Naive thymus-derived CD8-positive, alpha-beta T cell (primary cell): ENCODE measurements around the gene SORCS2. TPM values are rescaled to one million over a fixed set of nuclear protein-coding genes. Genes with fewer than 3 reads are reported as not detected.
"Not testable (repeated sequence)": the region's sequence is repeated elsewhere in the genome, so short reads cannot be mapped to it uniquely, and the experiment has no call there.

Source experiments
- ATAC-seq, 2 donors: fragments of 150-1000 bp; cut with Tn5 transposase in 1 of 2; sonication (Bioruptor Pico), chemical (Tn5 transposase) in 1 of 2; 1 replicate in 1 of 2; 2 replicates in 1 of 2; pipeline ENCODE4 v1.10.0; 2021; ENCODE audit warnings: mild to moderate bottlenecking in 2 of 2, moderate library complexity in 2 of 2
- POLR2A ChIA-PET: fragments of 350-600 bp; sonication (Branson Sonifier 250); formaldehyde crosslinking; loops from one replicate; lab custom pipeline; 2021; ENCODE audit warnings: antibody characterized with exemption; lab: Charles Lee
- DNase-seq, 10 donors: peaks; one replicate each; pipeline versions ENCODE4 v3.0.0 to v3.0.0-alpha.2; 2020 to 2022
- H3K27ac Mint-ChIP-seq, 10 donors: one replicate each; pipeline ENCODE4 v1.8.0; 2020 to 2022; ENCODE audit warnings: mild to moderate bottlenecking in 10 of 10, mixed read lengths in 10 of 10, moderate library complexity in 4 of 10, inconsistent platforms in 1 of 10
- H3K27me3 Mint-ChIP-seq, 5 donors: one replicate each; pipeline ENCODE4 v1.8.0; 2021 to 2022; ENCODE audit warnings: mixed read lengths in 5 of 5
- H3K36me3 Mint-ChIP-seq, 3 donors: one replicate each; pipeline ENCODE4 v1.8.0; 2020 to 2022; ENCODE audit warnings: mixed read lengths in 3 of 3, mild to moderate bottlenecking in 2 of 3, inconsistent platforms in 1 of 3
- H3K4me1 Mint-ChIP-seq, 4 donors: one replicate each; pipeline ENCODE4 v1.8.0; 2021 to 2022; ENCODE audit warnings: mixed read lengths in 4 of 4
- H3K4me3 Mint-ChIP-seq, 10 donors: one replicate each; pipeline ENCODE4 v1.8.0; 2020 to 2022; ENCODE audit warnings: mild to moderate bottlenecking in 10 of 10, mixed read lengths in 10 of 10, moderate library complexity in 6 of 10, inconsistent platforms in 1 of 10
- H3K9me3 Mint-ChIP-seq, 9 donors: one replicate each; pipeline ENCODE4 v1.8.0; 2020 to 2022; ENCODE audit warnings: mixed read lengths in 9 of 9, mild to moderate bottlenecking in 3 of 9, inconsistent platforms in 1 of 9, moderate library complexity in 1 of 9
- polyA plus RNA-seq, 3 donors: library from polyadenylated mRNA; unstranded; fragments of 300-500 nt; fragmentation: Illumina TruSeq; gene quantifications; one replicate each; pipeline ENCODE4 v1.2.3, GENCODE V29; 2021
- total RNA-seq, 8 experiments: library from RNA in 2 of 8; stranded (reverse) in 2 of 8; gene quantifications; one replicate each; pipeline ENCODE4 v1.2.3 and lab custom pipeline; 2021 to 2026

SORCS2 gene
- total and polyA plus RNA-seq, 5 experiments from 2014 or later, result not detected

DNA sequence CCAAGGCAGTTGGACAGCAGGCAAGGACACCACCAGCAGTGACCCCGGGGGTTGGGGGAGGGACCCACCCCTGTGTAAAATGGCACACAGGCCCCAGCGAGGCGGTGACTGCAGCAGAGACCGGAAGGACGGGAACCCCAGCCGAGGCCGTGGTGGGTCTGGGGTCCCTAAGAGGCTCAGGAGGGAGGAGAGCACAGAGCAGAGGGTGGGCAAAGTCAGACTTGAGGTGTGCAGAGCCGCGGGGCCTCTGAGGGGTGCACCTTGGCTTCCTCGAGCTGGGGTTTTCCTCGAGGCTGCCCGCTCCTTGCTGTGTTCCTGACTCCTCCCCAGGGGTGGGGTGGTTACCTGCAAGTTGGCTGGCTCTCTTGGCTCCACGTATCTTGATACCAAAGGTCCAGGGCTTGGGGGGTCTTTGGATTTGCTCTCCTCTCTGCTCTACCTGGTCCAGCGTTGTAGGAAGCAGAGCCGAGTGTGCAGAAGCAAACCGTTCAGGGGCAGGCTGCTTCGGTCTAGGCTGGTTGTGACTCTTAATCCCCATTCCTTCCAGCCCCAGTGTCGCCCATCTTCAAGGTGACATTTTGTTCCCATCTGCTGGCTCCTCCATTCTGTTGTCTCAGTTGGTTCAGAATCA, 37.9 kb upstream of the SORCS2 start:
- H3K36me3 Mint-ChIP-seq, result no peaks in the 10 kb centered on the region
- no peak overlapping the region for H3K4me3 Mint-ChIP-seq
- no peak for ATAC-seq
- DNase-seq, result no peak
- peaks cover 9 to 47% (median 21%) of the 10 kb centered on the region in 5 donors for H3K27me3 Mint-ChIP-seq
- POLR2A ChIA-PET, result no interaction called here
- peak overlapping the region in 1 of 10 donors; percentile 28 for H3K27ac Mint-ChIP-seq
- no peaks in the 10 kb centered on the region for H3K4me1 Mint-ChIP-seq
- no peaks in the 10 kb centered on the region for H3K9me3 Mint-ChIP-seq

DNA sequence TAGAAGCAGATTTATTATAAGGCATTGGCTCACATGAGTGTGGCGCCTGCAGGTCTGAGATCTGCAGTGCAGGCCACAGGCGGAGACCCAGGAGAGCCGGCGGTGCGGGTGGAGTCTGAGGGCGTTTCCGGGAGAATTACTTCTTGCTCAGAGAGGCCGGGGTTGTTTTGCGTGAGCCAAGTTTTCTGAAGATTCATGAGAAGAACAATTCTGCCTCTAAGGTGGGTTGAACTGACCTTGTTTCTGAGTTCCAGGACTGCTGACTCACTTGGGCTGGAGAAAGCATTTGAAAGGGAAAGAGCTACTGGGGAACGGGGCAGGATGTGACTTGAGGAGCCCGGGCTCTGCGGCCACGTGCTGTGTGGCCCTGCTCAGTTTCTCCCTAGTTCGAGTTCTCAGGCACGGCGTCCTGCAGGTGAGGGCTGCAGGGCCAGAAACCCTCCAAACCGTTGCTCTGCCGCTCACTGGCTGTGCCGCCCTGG, 36.7 kb upstream of the SORCS2 start:
- Mint-ChIP-seq H3K9me3 (no peaks in the 10 kb centered on the region), H3K27ac (no peak overlapping the region), H3K27me3 (peaks cover 9 to 49% (median 21%) of the 10 kb centered on the region in 5 donors), H3K4me1 (no peaks in the 10 kb centered on the region), H3K36me3 (no peaks in the 10 kb centered on the region), H3K4me3 (no peak overlapping the region)
- no peak for ATAC-seq
- no peak for DNase-seq
- POLR2A ChIA-PET, result no interaction called here

DNA sequence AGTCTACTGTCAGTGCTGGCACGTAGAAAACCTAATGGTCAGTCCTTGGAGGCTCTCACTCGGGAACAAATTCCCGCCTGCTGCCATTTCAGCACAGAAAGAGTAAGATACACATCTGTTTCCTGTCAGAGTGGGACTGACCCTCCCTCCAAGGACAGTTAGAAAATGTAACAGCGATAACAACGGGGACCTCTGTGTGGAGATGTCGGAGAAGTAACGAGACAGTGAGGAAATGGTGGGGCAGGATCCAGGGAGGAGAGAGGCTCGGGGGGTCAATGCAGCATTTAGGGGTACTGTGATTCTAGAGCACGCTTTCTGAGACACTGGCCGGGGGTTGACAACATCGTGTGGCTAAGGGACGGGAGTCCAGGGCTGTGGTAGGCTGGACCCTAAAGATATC, 36.0 kb upstream of the SORCS2 start:
- ATAC-seq (no peak), DNase-seq (no peak)
- H3K27me3 Mint-ChIP-seq, result peaks cover 11 to 56% (median 21%) of the 10 kb centered on the region in 5 donors
- H3K4me1 Mint-ChIP-seq, result no peaks in the 10 kb centered on the region
- no peaks in the 10 kb centered on the region for H3K36me3 Mint-ChIP-seq
- H3K4me3 Mint-ChIP-seq, result no peak overlapping the region
- H3K27ac Mint-ChIP-seq, result peak overlapping the region in 1 of 10 donors; percentile 28
- POLR2A ChIA-PET, result no interaction called here
- H3K9me3 Mint-ChIP-seq, result no peaks in the 10 kb centered on the region

DNA sequence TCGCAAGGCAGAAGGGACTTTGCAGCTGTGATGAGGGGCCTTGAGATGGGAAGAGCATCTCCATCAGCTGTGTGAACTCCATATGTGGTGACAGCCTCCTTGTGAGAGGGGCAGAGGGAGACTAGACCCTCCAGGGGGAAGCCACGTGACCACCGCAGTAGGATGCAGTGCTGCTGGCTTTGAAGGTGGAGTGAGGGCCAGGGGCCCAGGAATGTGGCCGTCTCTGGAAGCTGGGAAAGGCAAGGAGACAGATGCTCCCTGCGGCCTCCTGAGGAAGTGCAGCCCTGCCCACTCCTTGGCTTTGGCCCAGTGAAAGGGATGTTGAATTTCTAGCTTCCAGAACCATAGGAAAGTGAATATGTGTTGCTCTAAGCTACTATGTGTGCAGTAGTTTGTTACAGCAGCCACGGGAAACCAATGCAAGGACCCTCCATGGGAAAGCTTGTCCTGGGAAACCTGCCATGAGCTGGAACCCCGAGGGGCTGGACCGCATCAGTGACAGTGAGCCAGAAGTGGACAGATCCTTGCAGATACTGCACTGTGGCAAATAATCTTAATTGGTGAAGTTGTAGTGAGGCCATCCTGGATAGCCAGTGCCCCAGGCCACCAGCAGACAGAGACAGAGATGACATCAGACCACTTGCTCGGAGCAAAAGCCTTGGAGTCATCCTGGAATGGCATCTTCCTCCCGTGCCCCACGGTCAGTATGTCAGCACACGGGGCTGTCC, 35.4 kb upstream of the SORCS2 start:
- ATAC-seq (no peak), DNase-seq (no peak)
- H3K27ac Mint-ChIP-seq, result no peak overlapping the region

DNA sequence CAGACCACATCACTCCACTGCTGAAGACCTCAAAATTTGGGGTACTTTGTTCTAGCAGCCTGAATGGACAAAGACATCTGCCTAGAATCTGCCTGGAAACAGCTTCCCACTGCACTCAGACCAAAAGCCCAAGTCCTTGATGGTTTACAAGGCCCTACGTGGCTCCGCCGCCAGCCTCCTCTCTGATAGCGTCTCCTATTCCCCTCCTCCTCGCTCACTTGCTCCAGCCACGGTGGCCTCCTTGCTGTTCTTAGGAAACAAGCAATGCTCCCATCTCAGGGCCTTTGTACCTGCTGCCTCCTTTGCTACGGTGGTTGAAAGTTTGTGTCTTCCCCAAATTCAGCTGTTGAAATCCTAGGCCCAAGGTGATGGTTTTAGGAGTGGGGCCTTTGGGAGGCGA, 34.7 kb upstream of the SORCS2 start:
- POLR2A ChIA-PET, result no interaction called here
- no peak overlapping the region for H3K4me3 Mint-ChIP-seq
- no peaks in the 10 kb centered on the region for H3K36me3 Mint-ChIP-seq
- DNase-seq (no peak), ATAC-seq (no peak)
- no peak overlapping the region for H3K27ac Mint-ChIP-seq
- H3K9me3 Mint-ChIP-seq, result no peaks in the 10 kb centered on the region
- peaks cover 11 to 57% (median 21%) of the 10 kb centered on the region in 5 donors for H3K27me3 Mint-ChIP-seq
- no peaks in the 10 kb centered on the region for H3K4me1 Mint-ChIP-seq

More for the DNA sequence above, 35.4 kb upstream of the SORCS2 start:
- Mint-ChIP-seq H3K4me1 (no peaks in the 10 kb centered on the region), H3K4me3 (no peak overlapping the region), H3K9me3 (no peaks in the 10 kb centered on the region), H3K36me3 (no peaks in the 10 kb centered on the region), H3K27me3 (peaks cover 11 to 61% (median 21%) of the 10 kb centered on the region in 5 donors)
- POLR2A ChIA-PET, result no interaction called here

DNA sequence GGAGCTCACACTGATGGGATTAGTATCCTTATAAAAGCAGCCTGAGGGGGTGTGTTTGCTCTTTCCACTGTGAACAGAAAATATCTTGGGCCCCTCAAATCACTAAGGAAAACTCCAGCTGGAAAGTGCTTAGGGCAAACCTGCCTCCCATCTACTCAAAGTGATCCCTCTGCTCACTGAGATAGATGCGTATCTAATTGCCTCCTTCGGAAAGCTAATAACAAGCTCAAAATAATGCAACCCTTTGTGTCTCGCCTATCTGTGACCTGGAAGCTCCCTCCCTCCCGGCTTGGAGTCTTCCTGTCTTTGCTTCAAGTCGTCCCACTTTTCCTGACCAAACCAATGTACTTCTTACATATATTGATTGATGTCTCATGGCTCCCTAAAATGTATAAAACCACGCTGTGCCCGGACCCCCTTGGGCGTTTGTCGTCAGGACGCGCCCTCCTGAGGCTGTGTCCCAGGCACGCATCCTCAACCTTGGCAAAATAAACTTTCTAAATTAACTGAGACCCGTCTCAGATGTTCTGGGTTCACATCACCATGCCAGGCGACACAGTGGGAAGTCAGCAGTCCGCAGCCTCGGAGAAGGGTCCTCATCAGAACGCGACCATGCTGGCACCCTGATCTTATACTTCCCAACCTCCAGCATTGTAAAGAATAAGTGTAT, 34.1 kb upstream of the SORCS2 start:
- Mint-ChIP-seq H3K9me3 (no peaks in the 10 kb centered on the region), H3K27me3 (peaks cover 8 to 52% (median 18%) of the 10 kb centered on the region in 5 donors), H3K27ac (no peak overlapping the region), H3K4me1 (no peaks in the 10 kb centered on the region), H3K36me3 (no peaks in the 10 kb centered on the region), H3K4me3 (no peak overlapping the region)
- POLR2A ChIA-PET, result no interaction called here
- ATAC-seq (no peak), DNase-seq (no peak)

DNA sequence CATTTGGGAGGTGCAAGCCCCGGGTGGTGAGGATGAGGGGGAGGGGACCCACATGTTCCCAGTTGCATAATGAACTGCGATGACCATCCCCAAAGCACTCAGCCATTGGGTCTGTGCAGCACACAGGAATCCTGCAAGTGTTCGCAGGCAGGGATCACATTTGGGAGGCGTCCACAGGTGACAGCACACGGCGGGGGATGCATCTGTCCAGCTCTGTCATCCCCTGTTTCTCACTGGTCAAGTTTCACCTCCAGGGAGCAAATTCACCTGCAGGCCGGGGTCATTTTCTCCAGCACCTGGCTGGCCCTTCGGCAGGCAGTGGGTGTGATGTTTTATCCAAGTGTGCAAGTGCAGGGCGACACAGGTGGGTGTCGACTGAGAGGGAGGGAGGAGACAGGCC, 33.3 kb upstream of the SORCS2 start:
- no peaks in the 10 kb centered on the region for H3K4me1 Mint-ChIP-seq
- DNase-seq, result no peak
- no peak for ATAC-seq
- H3K27me3 Mint-ChIP-seq, result peaks cover 8 to 50% (median 18%) of the 10 kb centered on the region in 5 donors
- no peaks in the 10 kb centered on the region for H3K36me3 Mint-ChIP-seq
- H3K4me3 Mint-ChIP-seq, result no peak overlapping the region
- H3K27ac Mint-ChIP-seq, result no peak overlapping the region
- H3K9me3 Mint-ChIP-seq, result no peaks in the 10 kb centered on the region
- POLR2A ChIA-PET, result no interaction called here

DNA sequence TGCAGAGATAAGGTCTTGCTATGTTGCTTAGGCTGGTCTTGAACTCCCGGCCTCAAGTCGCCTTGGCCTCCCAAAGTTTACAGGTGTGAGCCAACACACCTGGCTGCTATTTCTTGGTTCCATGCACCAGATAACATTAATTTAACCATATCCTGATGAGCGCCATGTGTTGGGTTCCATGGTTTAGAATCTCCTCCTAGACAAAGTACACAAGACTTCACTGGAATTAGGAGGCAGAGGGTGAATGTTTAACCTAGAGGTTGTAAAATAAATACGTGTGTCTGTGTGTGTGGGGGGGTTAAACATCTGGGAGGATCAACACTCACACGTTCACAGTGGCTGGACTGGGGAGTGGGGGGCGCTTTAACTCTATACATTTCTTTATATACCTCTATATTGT, 32.4 kb upstream of the SORCS2 start:
- Mint-ChIP-seq H3K36me3 (no peaks in the 10 kb centered on the region), H3K9me3 (no peaks in the 10 kb centered on the region), H3K4me3 (no peak overlapping the region), H3K27me3 (peaks cover 8 to 49% (median 16%) of the 10 kb centered on the region in 5 donors), H3K4me1 (no peaks in the 10 kb centered on the region), H3K27ac (no peak overlapping the region)
- POLR2A ChIA-PET, result no interaction called here
- ATAC-seq (no peak), DNase-seq (no peak)

DNA sequence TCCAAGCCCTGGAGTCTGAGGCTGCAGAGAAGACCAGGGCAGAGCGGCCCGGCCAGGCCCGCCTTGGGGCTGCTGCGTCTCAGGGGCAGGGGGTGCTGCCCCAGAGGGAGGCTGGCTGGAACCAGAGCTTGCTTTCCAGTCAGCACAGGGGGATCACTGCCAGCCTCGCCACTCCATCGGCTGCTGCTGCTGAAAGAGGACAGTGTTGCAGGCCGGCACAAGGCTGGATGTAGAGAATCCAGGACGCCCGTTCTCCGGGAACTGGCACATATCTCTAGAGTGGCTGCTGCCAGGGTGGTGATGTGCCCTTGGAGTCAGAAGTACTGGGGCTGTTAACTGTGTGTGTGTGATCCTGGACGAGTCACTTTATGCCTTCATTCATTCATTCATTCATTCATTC, 31.9 kb upstream of the SORCS2 start:
- no peak overlapping the region for H3K4me3 Mint-ChIP-seq
- no peaks in the 10 kb centered on the region for H3K9me3 Mint-ChIP-seq
- ATAC-seq, result no peak
- no peaks in the 10 kb centered on the region for H3K4me1 Mint-ChIP-seq
- POLR2A ChIA-PET, result no interaction called here
- H3K27ac Mint-ChIP-seq, result no peak overlapping the region
- peaks cover 8 to 44% (median 13%) of the 10 kb centered on the region in 5 donors for H3K27me3 Mint-ChIP-seq
- no peaks in the 10 kb centered on the region for H3K36me3 Mint-ChIP-seq
- no peak for DNase-seq

DNA sequence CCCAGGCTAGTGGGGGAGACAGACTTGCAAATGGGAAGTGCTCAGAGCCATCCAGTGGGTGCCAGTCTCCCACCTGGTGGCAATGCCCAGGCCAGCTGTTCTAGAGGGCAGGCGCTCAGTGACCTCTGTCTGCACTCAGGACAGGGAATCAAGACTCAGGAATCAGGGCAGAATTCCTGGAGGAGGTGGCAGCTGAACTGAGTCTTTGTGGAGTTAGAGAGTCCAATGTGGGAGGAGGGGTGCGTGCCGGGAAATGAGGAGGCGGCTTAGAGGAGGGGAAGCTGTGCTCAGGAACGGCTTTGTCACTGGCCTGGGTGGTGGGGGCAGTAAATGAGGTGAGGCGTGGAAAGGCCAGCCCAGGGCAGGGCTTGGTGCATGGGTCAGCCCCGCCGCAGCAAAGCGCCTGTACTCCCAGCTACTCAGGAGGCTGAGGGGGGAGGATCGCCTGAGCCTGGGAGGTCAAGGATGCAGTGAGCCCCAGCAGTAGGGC, 31.3 kb upstream of the SORCS2 start:
- no peaks in the 10 kb centered on the region for H3K4me1 Mint-ChIP-seq
- ATAC-seq (no peak), DNase-seq (no peak)
- H3K9me3 Mint-ChIP-seq, result no peaks in the 10 kb centered on the region
- H3K4me3 Mint-ChIP-seq, result no peak overlapping the region
- H3K27me3 Mint-ChIP-seq, result peaks cover 7 to 39% (median 11%) of the 10 kb centered on the region in 5 donors
- H3K36me3 Mint-ChIP-seq, result no peaks in the 10 kb centered on the region
- H3K27ac Mint-ChIP-seq, result no peak overlapping the region
- POLR2A ChIA-PET, result no interaction called here

DNA sequence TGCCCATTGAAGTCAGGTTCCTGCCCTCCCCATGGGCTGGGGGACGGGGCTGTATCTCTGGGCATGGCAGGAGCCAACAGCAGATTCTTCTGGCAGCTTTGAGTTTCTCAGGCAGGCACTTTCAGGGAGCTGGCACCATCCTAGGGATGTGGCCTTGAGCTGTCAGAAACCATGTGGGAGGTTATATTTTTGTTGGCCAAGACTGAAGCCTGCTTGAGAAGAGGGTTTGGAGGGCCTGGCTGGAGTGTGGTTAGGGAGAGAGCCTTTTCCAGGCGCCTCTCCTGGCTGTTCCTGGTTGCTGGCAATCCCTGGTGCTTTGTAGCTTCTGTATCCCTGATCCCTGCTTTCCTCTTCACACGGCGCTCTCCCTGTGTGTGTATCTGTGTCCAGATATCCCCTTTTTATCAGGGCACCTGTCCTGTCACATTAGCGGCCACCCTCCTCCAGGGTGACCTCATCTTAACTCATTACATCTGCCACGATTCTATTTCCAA, 30.6 kb upstream of the SORCS2 start:
- ATAC-seq (no peak), DNase-seq (no peak)
- Mint-ChIP-seq H3K27ac (no peak overlapping the region), H3K36me3 (no peaks in the 10 kb centered on the region), H3K4me1 (no peaks in the 10 kb centered on the region), H3K27me3 (peaks cover 3 to 31% (median 7%) of the 10 kb centered on the region in 5 donors), H3K4me3 (no peak overlapping the region), H3K9me3 (no peaks in the 10 kb centered on the region)
- POLR2A ChIA-PET, result no interaction called here

DNA sequence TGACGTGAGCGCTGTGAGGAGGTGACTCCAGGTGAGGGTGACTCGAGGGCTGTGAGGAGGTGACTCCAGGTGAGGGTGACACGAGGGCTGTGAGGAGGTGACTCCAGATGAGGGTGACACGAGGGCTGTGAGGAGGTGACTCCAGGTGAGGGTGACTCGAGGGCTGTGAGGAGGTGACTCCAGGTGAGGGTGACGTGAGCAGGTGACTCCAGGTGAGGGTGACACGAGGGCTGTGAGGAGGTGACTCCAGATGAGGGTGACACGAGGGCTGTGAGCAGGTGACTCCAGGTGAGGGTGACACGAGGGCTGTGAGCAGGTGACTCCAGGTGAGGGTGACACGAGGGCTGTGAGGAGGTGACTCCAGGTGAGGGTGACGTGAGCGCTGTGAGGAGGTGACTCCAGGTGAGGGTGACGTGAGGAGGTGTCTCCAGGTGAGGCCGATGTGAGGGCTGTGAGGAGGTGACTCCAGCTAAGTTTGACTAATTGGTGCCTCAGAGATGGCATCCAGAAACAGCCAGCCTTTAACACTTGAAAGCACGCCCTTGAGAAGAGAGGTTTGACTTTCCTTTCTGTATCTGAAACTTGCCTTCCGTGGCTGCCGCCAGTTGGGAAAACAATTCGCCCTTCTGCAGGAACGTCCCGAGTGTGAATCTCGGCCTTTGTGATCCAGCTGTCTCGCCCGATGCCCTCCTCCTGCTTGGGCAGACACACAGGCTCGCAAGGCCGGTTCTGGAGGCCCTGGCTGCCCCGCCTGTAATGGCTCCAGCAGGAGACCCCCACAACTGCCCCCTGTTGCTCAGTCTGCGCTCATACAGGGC, 27.1 kb upstream of the SORCS2 start:
- Mint-ChIP-seq H3K27ac (peak overlapping the region in 1 of 10 donors; percentile 49), H3K4me1 (peaks cover 4 to 10% (median 6%) of the 10 kb centered on the region in 4 donors), H3K27me3 (peaks cover 2 to 14% (median 4%) of the 10 kb centered on the region in 5 donors)
- H3K4me3 Mint-ChIP-seq, ATAC-seq, H3K36me3 Mint-ChIP-seq, H3K9me3 Mint-ChIP-seq, POLR2A ChIA-PET, DNase-seq: not testable (repeated sequence)
